Ovary (tissue), 1 donor: ENCODE results near the gene PAX9.

Experiments used
- EP300 ChIP-seq: sonication (generic); formaldehyde crosslinking; IDR thresholded peaks from one replicate; pipeline ENCODE4 v1.6.1; 2017; ENCODE audit warnings: antibody characterized with exemption
- POLR2A ChIP-seq: fragments of 450-650 bp; IDR thresholded peaks from one replicate; pipeline ENCODE4 v1.6.1; 2017; ENCODE audit warnings: antibody characterized with exemption, mild to moderate bottlenecking, moderate library complexity

DNA sequence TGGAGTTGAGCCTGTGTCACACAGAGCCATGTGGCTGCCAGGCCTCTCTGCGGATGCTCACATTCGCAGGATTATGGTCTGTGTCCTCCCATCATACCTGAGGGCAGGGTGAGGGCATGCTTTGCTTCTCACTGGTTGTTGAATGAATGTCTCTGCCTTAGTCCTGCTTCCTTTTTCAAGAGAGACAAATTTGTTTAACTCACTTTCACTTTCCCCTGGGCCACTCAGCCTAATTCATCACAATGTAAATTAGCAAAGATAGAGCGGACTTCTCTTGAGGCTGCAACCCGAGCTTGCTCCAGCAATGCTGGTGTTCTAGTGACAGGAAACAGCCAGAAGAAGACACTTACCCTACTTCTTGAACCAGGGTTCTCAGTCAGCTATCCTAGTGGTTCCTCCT, 35.5 kb upstream of the PAX9 start:
- TF ChIP-seq EP300, result no peak
- no peak for TF ChIP-seq POLR2A
